Endothelial cell of umbilical vein (primary cell): Measurements from ENCODE around the gene GLCE. TPM values are rescaled to one million over a fixed set of nuclear protein-coding genes. Genes with fewer than 3 reads are reported as not detected.

Experiments used
- BruUV-seq: library from RNA; stranded (reverse); fragments of 400-500 nt; replicated peaks from 2 replicates; lab custom pipeline; 2021; lab: Mats Ljungman, UMichigan
- CTCF ChIA-PET: fragments of 300-600, 350-600 bp; sonication (Branson Sonifier 250); formaldehyde crosslinking; loops from one replicate; lab custom pipeline; 2021; ENCODE audit warnings: antibody characterized with exemption, inconsistent platforms; lab: Charles Lee
- POLR2A ChIA-PET: fragments of 300-600, 350-600 bp; sonication (Branson Sonifier 250); formaldehyde crosslinking; loops from one replicate; lab custom pipeline; 2021; ENCODE audit warnings: antibody characterized with exemption, inconsistent platforms; lab: Charles Lee
- DNase-seq: peaks from one replicate; pipeline ENCODE4 v3.0.0-alpha.2; 2011; ENCODE audit warnings: low read depth, low spot score
- FAIRE-seq: peaks from 2 replicates; lab custom pipeline; 2011; peaks lifted over from hg19 to GRCh38; lab: Jason Lieb, UNC
- H2AFZ ChIP-seq: 2 replicates; pipeline ENCODE4 v1.6.0; 2012; ENCODE audit warnings: low read depth, low read length, control low read depth, inconsistent platforms
- H3K27ac ChIP-seq: 2 replicates; pipeline ENCODE4 v1.5.1; 2011; ENCODE audit warnings: low read depth, mild to moderate bottlenecking, control low read depth, low read length, moderate library complexity; ENCODE audit not compliant: insufficient read depth
- H3K27me3 ChIP-seq, 2 experiments: 2 replicates each; pipeline versions ENCODE4 v1.6.0 to v1.6.1; 2011; ENCODE audit warnings: low read length in 2 of 2, mixed read lengths in 1 of 2; ENCODE audit not compliant: control insufficient read depth in 2 of 2, insufficient read depth in 2 of 2
- H3K36me3 ChIP-seq, 2 experiments: 2 replicates in 1 of 2; 3 replicates in 1 of 2; pipeline ENCODE4 v1.5.1; 2011; ENCODE audit warnings: low read length in 2 of 2, mild to moderate bottlenecking in 1 of 2, moderate library complexity in 1 of 2; ENCODE audit not compliant: control insufficient read depth in 2 of 2, insufficient read depth in 2 of 2; ENCODE audit errors: extremely low read depth in 1 of 2
- H3K4me1 ChIP-seq: 3 replicates; pipeline ENCODE4 v1.5.1; 2011; ENCODE audit warnings: mild to moderate bottlenecking, low read length; ENCODE audit not compliant: control insufficient read depth, insufficient read depth; ENCODE audit errors: extremely low read depth
- H3K4me2 ChIP-seq: 2 replicates; pipeline ENCODE4 v1.6.1; 2011; ENCODE audit warnings: low read length, control low read depth, mixed read lengths; ENCODE audit not compliant: insufficient read depth
- H3K4me3 ChIP-seq, 3 experiments: fragments of 200-600 bp in 1 of 3; sonication (generic), shearing (Covaris generic) in 1 of 3; replicated peaks in 1 of 3; 2 replicates each; pipeline ENCODE4 v1.5.1; 2011 to 2016; ENCODE audit warnings: control low read depth in 3 of 3, low read length in 3 of 3, mild to moderate bottlenecking in 2 of 3, inconsistent platforms in 1 of 3, low read depth in 1 of 3, moderate library complexity in 1 of 3; ENCODE audit not compliant: insufficient read depth in 1 of 3
- H3K79me2 ChIP-seq: 2 replicates; pipeline ENCODE4 v1.6.0; 2012; ENCODE audit warnings: low read length, inconsistent platforms; ENCODE audit not compliant: control insufficient read depth, insufficient read depth
- H3K9ac ChIP-seq: replicated peaks from 2 replicates; pipeline ENCODE3; 2011; ENCODE audit warnings: low read length, control low read depth; ENCODE audit not compliant: insufficient read depth; ENCODE audit errors: extremely low read depth
- H3K9me1 ChIP-seq: replicated peaks from 3 replicates; pipeline ENCODE4 v1.6.0; 2011; ENCODE audit warnings: mild to moderate bottlenecking, low read length; ENCODE audit not compliant: control insufficient read depth, insufficient read depth; ENCODE audit errors: extremely low read depth
- H3K9me3 ChIP-seq: replicated peaks from 2 replicates; pipeline ENCODE4 v1.5.1; 2012; ENCODE audit warnings: low read length, inconsistent platforms; ENCODE audit not compliant: control insufficient read depth, insufficient read depth
- H4K20me1 ChIP-seq: replicated peaks from 2 replicates; pipeline ENCODE3; 2011; ENCODE audit warnings: mild to moderate bottlenecking, low read length; ENCODE audit not compliant: control insufficient read depth, insufficient read depth; ENCODE audit errors: extremely low read depth
- CTCF ChIP-seq, 2 donors: IDR thresholded peaks; 1 replicate in 1 of 2; 2 replicates in 1 of 2; pipeline ENCODE4 v1.5.1; 2011; ENCODE audit warnings: low read length in 2 of 2, mild to moderate bottlenecking in 2 of 2, moderate library complexity in 2 of 2, control low read depth in 1 of 2, inconsistent platforms in 1 of 2, low read depth in 1 of 2; ENCODE audit not compliant: insufficient read depth in 1 of 2; ENCODE audit errors: extremely low read depth in 1 of 2
- EZH2 ChIP-seq: IDR thresholded peaks from 2 replicates; pipeline ENCODE4 v1.6.1; 2012; ENCODE audit warnings: borderline replicate concordance, low read depth, mild to moderate bottlenecking, moderate library complexity, low read length, inconsistent platforms; ENCODE audit not compliant: severe bottlenecking
- FOS ChIP-seq: IDR thresholded peaks from 2 replicates; pipeline ENCODE4 v1.6.1; 2011; ENCODE audit warnings: mild to moderate bottlenecking, low read length, moderate library complexity, borderline replicate concordance; ENCODE audit not compliant: insufficient read depth
- GATA2 ChIP-seq: IDR thresholded peaks from 2 replicates; pipeline ENCODE4 v1.7.0; 2011; ENCODE audit warnings: low read depth, mild to moderate bottlenecking, moderate library complexity, mixed read lengths, low read length; ENCODE audit not compliant: insufficient read length, insufficient read depth
- JUN ChIP-seq: IDR thresholded peaks from 2 replicates; pipeline ENCODE4 v1.6.1; 2011; ENCODE audit warnings: borderline replicate concordance, low read depth; ENCODE audit not compliant: insufficient read length, insufficient read depth
- MYC ChIP-seq: IDR thresholded peaks from one replicate; pipeline ENCODE4 v1.6.1; 2011; ENCODE audit warnings: mild to moderate bottlenecking, low read depth, low read length
- POLR2A ChIP-seq: IDR thresholded peaks from 2 replicates; pipeline ENCODE4 v1.6.1; 2012; ENCODE audit warnings: low read depth, mild to moderate bottlenecking, control low read depth, low read length
- POLR2AphosphoS5 ChIP-seq: IDR thresholded peaks from 2 replicates; pipeline ENCODE4 v1.6.1; 2012; ENCODE audit warnings: low read depth, mild to moderate bottlenecking, control low read depth, low read length, moderate library complexity; ENCODE audit not compliant: insufficient read depth
- dilution Hi-C: fragments of 300-500 bp; cut with MboI; formaldehyde crosslinking; loops from one replicate; pipeline ENCODE4 v1.15.0; 2019; ENCODE audit warnings: low sequenced_read_pairs; ENCODE audit not compliant: extremely low pct_ligation_motif_present
- intact Hi-C: fragments of 100-400 bp; cut with micrococcal nuclease; formaldehyde crosslinking; loops from one replicate; pipeline ENCODE4 v1.10.0; 2022
- polyA plus RNA-seq, 4 experiments: library from polyadenylated mRNA; depleted of rRNA in 3 of 4; stranded (reverse) in 3 of 4; unstranded in 1 of 4; fragments of >200 nt; gene quantifications; 2 replicates each; pipeline versions ENCODE4 v1.2.1 to v1.2.3, GENCODE V29; 2011 to 2012; ENCODE audit warnings: missing spikeins in 1 of 4
- total RNA-seq: library from RNA; stranded (reverse); gene quantifications from 2 replicates; pipeline ENCODE4 v1.2.3, GENCODE V29; 2021
- TF ChIP-seq, protein P1 (sequence below): IDR thresholded peaks from 2 replicates; pipeline ENCODE4 v1.6.1; 2011; ENCODE audit not compliant: insufficient read depth, insufficient read length

GLCE gene
- total and polyA plus RNA-seq, 2 donors (not counting 3 experiments of a cell fraction or from before 2014, with no cell fraction given), result 48.1 to 86.6 TPM

DNA sequence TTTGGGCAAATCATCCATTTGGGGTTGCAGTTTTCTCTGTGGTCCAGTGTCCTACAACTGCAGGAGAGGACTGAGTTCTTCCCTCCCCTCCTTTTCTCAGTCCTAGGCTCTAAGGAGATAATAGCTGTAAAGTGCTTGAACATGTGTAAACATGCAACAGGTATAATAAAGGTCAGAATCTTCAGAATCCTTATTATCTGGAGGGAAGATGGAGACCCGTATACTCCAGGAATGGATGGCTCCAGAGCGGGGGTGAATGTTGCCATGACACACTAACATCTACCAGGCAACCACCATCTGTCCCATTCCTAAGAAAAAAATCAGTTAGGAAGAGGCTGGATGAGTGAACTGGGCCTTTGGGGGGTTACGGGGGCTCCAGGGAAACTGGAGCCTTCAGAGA is 39.7 kb upstream of the GLCE start:
- no peak overlapping the region for H3K4me3 ChIP-seq
- no peak overlapping the region for H3K4me2 ChIP-seq
- dilution Hi-C loops, result no loop called here
- H3K9ac ChIP-seq, result no peak overlapping the region
- TF ChIP-seq JUN, result no peak
- no peak for TF ChIP-seq FOS
- TF ChIP-seq CTCF (IDR thresholded peaks at IDR 0.05; ENCODE audit: extremely low read depth in 1 of 2, insufficient read depth in 1 of 2, low read depth in 1 of 2, low read length in 2 of 2), result no peak
- TF ChIP-seq POLR2AphosphoS5, result no peak
- TF ChIP-seq POLR2A, result no peak
- no peak for TF ChIP-seq MYC
- TF ChIP-seq EZH2, result no peak
- no peak for TF ChIP-seq GATA2
- TF ChIP-seq, protein P1, sequence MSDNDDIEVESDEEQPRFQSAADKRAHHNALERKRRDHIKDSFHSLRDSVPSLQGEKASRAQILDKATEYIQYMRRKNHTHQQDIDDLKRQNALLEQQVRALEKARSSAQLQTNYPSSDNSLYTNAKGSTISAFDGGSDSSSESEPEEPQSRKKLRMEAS, result no peak
- H4K20me1 ChIP-seq, result no peaks in the 10 kb centered on the region
- H3K27ac ChIP-seq, result no peak overlapping the region
- FAIRE-seq (no peak), DNase-seq (no peak)
- H3K36me3 ChIP-seq, result no peaks in the 10 kb centered on the region
- no peak overlapping the region for H2AFZ ChIP-seq
- H3K9me3 ChIP-seq, result no peaks in the 10 kb centered on the region
- no TSS peak for BruUV-seq
- ChIA-PET CTCF (no interaction called here), POLR2A (no interaction called here)
- intact Hi-C loops, result no loop called here
- H3K79me2 ChIP-seq, result no peaks in the 10 kb centered on the region
- H3K27me3 ChIP-seq, result peaks cover 22 to 29% of the 10 kb centered on the region in 2 experiments
- no peaks in the 10 kb centered on the region for H3K4me1 ChIP-seq
- no peaks in the 10 kb centered on the region for H3K9me1 ChIP-seq
